ENCODE data around the gene SPATA9. TPM values are rescaled to one million over a fixed set of nuclear protein-coding genes. Genes with fewer than 3 reads are reported as not detected.
A peak's percentile ranks its signal among the peaks of the same experiment; 100 is the strongest.

The SPATA9 gene
- total RNA-seq, 1 donor from 2014 or later: 0.20 TPM

DNA sequence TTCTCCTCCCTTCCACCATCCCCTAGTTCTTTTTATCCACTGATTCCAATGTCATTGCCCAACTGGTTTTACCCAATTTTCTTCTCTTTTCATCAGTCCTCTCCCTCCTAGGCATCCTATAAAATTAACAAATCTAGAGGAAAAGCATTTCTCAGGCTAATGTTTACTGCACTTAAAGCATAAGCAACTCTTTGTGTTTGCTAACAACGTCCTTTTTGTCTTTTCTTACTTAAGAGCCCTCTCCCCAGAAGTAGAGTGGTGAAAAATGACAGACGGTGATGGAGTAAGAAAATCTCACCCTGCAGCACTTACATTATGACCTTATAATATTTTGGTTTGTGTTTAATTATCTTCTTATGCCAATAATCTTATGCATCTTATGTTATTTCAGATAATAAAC lies 1.6 kb upstream of the SPATA9 start:
- DNase-seq (ENCODE audit: low spot score): no peak

DNA sequence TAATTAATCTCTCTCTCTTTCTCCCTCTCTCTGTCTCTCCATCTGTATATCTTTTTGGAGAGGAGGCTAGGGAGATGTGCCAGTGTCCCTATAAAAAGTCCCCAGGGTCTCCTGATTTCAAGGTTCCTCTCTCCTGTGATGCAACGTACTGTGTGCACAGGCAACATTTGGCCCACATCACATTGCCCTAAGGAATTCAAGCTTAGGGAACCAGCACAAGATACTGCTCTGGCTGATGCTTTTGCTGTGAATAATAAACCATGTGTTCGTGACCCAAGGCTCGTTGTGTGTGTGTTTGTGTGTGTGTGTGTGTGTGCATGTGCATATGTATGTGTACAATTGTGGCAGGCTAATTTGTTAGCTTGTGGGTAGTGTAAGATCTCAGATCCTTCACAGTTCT lies 9.7 kb downstream of the SPATA9 start:
- DNase-seq (ENCODE audit: low spot score): peak; percentile 10

DNA sequence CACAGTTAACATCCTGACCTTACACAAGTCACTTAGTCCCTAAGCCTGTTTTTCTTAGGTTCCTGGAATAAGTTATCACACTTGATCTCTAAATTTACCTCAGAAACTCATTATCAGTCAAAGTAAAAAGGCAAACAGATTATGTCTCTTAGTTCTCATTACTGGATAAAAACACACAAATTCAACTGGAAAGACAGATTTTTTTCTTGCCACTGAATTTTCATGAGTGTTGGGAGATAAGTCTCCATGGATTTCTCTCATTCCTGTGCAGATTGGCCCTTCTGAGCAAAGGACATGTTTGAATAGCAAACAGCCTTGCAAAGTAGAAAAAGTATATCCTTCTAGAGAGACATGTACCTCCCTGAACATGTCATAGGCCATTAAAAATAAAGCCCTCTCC lies 10.2 kb downstream of the SPATA9 start:
- no peak for DNase-seq (ENCODE audit: low spot score)

DNA sequence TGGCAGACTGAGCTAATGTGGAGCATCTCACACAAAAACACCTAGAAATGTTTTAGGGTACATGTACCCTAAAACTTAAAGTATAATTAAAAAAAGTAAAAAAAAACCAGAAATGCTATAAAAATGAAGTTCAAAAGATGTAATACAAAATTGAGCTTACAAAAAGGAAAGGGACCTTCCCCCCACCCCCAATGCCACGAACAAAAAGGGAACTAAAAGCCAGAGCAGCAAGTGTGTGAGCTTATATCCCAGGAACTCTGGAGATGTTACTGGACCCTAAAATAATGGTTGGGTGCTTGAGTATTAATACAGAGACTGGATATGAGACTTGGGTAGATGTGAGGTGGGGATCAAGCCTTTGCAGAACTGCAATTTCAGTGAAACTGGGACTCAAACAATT lies 11.0 kb downstream of the SPATA9 start:
- no peak for DNase-seq (ENCODE audit: low spot score)

DNA sequence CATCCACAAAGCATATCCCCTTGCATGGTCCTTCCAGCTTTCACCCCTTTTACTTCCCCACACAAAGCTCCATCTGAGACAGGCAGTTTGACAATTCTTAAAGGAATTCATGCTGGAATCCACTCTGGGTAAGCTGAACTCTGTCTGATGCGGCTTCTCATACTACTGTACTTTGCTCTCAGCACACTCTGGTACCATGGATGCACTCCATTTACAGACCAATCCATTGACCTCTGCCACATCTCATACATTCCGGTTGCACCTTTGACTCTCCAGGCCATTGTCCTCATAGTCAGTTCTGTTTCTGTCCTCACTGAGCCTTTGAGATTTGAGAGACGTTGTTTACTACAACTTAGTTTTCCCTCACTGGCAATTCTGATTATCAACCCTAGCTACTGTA lies 12.2 kb downstream of the SPATA9 start:
- no peak for DNase-seq (ENCODE audit: low spot score)

DNA sequence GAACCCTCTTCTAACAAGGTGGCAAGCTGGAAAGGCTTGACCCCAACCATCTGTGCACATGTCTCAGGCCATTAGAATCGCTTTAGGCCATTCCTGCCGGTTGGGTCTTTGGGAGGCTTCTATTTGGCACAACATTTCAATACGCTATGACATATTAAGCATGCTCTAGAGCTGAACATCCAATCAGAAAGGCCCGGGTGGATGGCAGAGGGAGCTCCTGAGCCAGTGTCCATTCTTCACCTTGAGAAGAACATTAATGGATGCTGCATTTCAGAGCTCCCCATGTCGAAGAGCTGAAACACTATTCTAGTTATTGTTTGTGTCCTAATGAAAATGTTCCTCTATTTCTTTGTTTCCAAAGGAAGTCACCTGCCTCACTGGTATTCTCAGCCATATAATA lies 12.8 kb downstream of the SPATA9 start:
- DNase-seq (ENCODE audit: low spot score): no peak

DNA sequence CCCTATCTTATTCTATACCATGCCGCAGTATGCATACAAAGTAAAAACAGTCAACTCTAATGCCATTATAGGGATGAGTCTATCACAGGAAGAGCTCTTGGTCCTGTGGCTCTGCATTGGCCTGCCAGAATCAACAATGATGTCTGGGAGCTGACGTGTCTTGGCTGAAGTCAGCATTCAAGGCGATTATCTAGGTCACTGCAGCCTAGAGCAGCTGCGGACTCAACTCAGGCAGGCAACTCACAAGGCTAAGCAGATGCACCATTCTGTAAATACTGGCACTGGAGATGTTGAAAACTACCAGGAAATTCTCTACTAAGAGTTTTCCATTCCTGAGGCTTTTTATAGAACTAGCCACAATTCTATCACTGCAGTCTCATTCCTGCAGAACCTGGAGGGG lies 13.3 kb downstream of the SPATA9 start:
- peak; percentile 75 for DNase-seq (ENCODE audit: low spot score)

DNA sequence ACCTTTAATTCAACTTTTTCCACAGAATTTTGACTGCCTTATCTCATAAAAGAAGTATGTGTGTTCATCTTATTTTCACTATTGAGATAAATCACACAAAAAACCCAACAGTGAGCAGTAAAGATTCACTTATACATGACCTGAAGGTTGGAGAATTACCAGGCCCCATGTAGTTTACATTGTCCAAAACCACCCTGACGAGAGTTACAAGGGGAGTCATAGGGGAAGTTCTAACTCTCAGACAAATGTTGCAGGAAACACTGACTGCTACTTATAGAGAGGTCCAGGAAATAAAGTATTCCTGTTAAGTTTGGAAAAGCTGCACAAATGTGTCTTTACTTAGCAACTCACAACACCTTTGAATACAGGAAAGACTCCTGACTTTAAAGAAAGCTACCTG lies 14.1 kb downstream of the SPATA9 start:
- no peak for DNase-seq (ENCODE audit: low spot score)

DNA sequence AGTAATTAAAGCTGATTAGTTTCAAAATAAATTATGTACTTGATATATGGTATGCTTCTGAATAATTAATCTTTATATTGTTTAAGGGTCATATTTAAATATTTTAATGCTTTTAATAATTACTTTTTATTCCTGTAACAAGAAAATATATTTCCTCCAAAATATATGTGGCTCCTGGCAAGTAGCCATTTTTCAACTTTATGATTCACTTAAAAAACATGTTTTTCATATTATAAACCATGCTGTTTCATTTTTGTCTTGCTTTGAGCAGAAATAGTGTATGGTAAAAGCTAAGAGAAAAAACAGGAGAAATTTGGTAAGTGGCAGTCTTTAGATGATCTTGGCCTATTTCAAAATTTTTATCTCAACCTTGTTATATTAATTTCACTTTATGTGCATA lies 14.6 kb downstream of the SPATA9 start:
- no peak for DNase-seq (ENCODE audit: low spot score)

DNA sequence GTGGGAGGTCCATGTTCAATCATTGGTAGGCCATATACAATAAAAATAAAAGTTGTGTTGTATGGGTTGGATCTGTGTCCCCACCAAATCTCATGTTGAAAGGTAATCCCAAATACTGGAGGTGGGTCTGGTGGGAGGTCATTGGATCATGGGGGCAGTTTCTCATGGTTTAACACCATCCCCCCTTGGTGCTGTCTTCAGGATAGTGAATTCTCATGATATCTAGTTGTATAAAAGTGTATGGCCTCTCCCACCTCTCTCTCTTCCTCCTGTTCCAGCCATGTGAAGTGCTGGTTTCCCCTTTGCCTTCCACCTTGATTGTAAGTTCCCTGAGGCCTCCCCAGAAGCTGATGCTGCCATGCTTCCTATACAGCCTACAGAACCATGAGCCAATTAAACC lies 15.1 kb downstream of the SPATA9 start:
- DNase-seq (ENCODE audit: low spot score): no peak

DNA sequence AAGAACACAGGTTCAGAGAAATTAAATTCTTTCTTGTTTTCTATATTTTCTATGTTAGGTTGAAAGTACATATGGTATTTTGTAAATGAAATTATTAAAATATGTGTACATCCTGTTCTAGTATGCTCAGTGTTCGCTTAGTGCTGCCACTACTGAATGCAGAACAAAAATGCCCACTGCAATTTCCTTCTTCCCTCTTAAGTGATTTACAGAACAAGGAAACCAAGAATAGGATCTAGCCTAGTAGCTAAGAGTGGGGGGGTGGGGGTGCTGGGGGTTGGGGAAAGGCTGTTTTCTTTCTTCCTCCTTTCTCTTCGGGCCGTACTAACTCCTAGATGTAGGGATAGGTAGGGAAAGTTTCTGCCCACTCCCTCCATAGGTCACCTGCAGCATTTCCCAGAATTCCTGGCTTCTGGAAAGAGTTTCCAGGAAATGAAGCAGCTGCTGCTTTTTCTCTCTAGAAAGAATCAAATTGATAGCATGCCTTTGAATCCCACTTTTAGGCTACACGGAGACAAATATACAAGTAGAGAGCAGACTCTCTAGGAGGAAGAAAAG lies 15.7 kb downstream of the SPATA9 start:
- DNase-seq (ENCODE audit: low spot score): no peak

DNA sequence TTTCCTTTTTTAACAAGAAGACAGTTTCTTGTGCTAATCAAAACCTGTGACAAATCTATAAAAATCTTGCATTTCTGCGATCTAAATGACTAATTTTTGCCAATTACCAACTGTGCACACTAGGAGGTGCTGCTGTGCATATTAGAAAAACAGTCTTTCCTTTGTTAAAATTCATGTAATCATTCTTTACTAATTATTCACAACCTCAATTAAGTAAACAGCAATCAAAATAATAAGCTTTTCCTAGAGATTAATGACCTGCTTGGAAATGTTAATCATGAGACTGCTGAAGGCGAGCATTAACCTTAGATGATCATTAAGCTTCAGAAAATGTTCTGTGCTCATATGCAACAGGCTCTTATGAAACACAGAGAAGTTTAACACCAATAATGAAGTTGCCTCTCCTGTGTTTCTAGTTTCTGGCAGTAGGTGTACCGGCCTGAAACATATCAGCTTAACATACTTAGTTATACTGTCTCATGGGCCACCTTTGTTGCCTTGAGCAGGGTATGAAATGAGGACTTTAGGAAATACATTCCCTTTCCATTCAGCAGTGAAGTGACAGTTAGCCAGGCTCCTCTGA lies 18.5 kb downstream of the SPATA9 start:
- no peak for DNase-seq (ENCODE audit: low spot score)

DNA sequence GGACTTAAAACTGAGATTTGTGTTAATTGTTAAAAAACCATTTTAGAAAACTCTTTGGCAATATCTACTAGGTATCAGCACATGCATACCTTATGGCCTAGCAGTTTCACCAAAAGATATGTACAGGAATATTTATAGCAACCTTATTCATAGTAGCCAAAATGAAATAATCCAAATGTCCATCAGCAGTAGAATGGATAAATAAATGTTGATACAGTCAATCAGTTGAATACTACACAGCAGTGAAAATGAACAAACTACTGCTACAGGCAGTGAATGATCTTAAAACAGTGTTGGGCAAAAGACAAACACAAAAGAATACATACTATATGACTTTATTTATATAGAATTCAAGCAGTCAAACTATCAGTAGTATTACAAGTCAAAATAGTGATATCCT lies 19.8 kb downstream of the SPATA9 start:
- DNase-seq (ENCODE audit: low spot score): no peak

DNA sequence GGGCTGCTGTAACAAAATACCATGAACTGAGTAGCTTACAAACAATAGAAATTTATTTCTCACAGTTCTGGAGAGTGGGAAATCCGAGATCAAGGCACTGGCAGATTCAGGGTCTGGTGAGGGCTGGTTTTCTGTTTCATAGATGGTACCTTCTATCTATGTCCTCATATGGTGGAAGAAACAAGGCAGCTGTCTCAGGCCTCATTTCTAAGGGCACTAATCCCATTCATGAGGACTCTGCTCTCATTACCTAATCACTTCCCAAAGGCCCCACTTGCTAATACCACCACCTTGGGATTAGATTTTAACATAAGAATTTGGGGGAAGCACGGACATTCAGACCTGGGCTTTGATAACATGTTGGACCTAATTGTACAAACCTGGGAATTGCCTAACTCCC lies 22.7 kb downstream of the SPATA9 start:
- DNase-seq (ENCODE audit: low spot score): no peak

DNA sequence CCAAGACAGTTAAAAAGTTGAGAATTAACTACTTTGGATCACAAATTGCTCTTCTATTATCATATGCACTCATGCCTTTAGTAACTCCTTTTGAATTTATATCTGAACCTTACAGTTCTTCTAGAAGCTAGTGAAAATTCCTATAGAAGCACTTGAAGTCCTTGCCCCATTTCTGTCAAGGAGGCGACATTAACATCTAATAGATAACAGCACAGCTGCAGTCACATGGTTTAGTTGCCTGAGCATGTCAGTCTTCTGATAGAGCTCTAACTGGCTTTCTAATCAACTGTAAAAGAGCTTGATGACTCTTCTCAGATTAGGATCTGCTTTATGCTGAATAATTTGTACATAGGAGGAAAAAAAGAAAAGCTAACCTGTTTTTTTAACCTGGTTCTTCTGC lies 27.2 kb downstream of the SPATA9 start:
- no peak for DNase-seq (ENCODE audit: low spot score)

DNA sequence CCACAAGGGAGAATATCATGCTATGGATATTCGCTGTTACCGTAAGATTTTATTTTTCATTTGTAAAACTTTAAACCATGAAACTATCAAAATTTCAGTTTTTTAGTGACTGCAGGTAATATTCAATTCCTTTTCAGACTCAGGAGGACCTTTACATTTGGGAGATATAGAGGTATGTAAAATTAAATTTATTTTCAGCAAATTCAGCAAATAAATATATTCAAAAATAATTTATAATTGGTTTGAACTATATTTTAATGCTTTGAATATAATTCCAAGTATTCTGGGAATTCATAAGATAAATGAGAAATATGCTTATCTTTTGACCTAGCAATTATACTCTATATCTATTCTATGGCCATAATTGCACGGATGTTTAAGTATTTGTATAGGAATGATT lies 28.6 kb downstream of the SPATA9 start:
- DNase-seq (ENCODE audit: low spot score): no peak

DNA sequence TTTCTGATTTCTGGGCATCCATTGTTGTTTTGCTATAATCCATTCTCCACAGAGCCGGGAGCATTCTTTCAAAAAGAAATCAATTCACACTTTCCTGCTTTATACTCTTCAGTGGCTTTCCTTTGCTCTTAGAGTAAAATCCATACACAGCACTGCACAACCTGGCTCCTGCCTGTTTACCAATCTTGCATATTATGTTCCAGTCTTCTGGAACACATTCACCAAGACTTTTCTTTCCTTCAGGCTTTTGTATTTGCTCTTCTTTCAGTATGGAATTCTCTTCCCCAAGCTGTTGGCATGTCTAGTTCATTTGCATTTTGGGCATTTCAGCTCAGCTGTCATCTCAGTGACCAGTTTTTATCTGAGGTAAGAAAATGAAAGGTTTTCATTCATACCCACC lies 29.9 kb downstream of the SPATA9 start:
- DNase-seq (ENCODE audit: low spot score): no peak

DNA sequence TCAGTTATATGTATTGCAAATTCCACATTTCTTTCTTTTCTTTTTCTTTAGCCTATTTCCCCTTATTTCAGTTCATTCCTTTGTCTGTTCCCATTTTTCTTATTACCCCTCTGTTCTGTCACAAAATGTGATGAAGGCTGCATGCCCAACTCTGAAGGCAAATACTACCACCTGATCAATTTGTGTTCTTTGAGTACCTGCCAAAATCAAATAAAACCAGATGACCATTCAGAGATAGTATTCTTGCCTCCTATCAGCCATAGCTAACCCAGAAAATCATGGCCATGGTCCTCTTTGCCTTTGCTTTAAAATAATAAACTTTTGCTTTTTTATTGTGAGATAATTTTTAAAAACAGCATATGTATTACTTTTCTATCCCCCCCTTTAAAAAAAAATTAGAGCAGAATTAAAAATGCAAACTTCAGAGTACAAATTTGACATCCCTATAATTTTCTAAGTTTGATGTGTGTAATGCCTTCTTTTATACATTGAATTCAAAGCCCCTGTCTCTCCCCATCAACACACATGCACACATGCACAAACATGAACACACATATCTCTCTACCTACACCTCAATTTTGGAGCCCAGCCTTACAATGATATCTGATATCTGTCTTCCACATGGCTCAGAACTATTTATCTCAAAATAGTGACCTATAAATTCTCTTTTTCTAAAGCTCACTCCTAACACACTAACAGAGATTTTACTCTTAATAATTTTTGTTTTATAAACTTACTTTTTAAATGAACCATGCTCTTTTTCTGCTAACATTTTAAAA lies 32.8 kb downstream of the SPATA9 start:
- DNase-seq (ENCODE audit: low spot score): no peak

DNA sequence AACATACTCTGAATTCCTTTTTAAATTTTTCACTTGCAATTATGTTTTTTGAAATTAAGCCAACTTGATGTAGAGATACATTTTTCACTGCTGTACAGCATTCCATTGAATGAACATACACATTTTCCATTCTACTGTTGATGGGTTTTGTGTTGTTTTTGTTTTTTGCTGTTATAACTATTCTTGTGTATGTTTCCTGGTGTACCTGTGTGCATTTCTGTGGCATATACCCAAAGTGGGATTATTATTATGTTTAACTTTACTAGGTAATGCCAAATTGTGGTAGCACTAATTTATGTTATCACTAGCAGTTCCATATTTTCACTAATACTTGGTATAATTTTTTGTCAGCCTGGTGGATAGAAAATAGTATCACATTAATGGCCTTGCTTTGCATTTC lies 33.5 kb downstream of the SPATA9 start:
- no peak for DNase-seq (ENCODE audit: low spot score)

DNA sequence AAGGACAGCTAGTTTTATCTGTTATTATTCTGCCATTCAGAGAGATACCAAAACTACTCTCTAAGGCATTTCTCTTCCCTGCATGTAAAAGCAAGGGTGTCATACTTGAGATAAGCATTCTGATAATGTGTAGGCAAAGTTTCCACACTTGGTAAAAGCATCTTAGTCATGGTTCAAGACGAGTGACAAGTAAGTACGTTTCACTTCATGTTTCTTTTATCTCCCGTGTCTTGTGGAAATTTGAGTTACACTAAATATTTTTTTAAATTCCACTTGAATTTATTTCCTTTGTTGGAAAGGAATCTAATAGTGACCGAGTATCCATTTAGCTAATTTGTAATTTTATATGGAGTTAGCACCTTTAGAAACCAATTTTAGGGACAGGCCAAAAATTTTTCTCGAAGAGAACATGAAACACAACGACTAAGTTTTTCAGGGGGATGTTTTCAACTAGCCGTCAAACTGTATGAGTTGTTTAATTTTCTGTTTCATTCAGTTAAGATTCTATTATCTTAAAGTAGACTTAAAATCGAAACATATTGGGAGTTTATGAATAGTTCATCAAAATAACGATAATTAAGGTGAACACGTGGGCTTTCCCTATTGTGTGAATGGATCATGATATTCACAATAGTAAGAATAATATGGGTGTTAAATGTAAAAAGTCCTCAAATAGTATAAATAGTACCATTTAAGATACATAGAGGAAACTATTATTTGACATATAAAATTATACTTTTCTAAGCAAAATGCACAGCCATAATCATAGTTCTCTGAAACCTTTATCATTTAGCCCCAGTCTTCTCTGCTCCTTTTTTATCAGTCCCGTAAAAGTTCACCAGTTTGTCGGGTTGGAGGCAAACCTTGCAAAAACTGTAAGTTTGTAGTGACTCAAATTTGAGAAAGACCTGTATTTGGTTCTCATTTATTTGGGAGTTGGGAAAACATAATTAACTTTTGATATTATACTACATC lies 34.6 kb downstream of the SPATA9 start:
- no peak for DNase-seq (ENCODE audit: low spot score)

DNA sequence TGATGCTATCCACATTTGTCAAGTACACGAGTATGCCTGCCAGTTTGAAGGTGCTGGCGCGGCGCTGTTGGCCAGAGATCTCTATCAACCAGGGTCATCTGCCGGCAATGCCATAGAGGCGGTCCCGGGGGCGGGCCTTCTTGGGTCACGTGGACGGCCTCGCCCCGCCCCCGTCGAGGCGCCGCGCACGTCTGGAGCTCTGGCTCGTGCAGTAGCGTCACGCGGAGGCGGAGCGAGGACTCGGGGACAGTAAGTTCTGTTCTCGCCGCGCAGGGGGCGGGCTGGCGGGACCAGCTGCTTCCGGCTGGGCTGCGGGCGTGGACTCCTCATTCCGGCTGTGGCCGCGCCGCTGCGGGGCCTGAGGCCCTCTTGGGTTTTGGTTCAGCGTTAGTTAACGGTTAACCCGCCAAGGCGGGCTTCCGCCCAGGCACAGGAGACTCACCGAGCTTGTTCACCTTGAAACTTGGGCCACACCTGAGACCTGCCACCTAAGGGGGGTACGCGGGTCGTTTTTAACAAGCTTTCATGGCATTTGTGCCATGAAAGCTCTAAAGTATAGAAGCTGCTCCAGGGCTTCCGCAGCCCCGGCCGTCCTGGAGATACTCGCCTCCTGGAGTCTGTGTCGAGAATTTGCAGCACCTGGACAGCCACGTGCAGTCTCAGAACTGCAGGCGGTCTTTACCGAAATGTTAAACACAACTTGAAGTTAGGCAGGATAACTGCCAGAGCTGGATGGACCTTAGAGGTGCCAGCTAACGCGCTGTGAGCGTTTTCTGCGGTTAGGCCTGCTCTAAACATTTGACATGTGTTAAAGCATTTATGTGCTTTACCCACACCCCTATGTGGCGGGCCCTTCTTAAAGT lies 36.0 kb downstream of the SPATA9 start, which contains the start of gene RFESD:
Gene RFESD (plus strand): TSS at position 209 of the 863 bp plus-strand sequence. CDS start 5,495 bp downstream, outside the sequence.
- DNase-seq (ENCODE audit: low spot score): peak; percentile 98
